Subcutaneous abdominal adipose tissue (tissue), 5 donors: ENCODE data around the gene C3orf85.
"Not testable (repeated sequence)": the region's sequence is repeated elsewhere in the genome, so short reads cannot be mapped to it uniquely, and the experiment has no call there.

ENCODE experiments used
- H3K27ac ChIP-seq: one replicate; pipeline ENCODE4 v1.7.0; 2013; ENCODE audit warnings: low read depth, mild to moderate bottlenecking, inconsistent platforms, low read length, moderate library complexity
- H3K27me3 ChIP-seq, 5 donors: one replicate each; pipeline ENCODE4 v1.7.0; 2013; ENCODE audit warnings: low read length in 5 of 5, inconsistent platforms in 1 of 5; ENCODE audit not compliant: control insufficient read depth in 5 of 5, insufficient read depth in 4 of 5
- H3K36me3 ChIP-seq, 5 donors: one replicate each; pipeline ENCODE4 v1.7.0; 2013; ENCODE audit warnings: low read length in 5 of 5; ENCODE audit not compliant: control insufficient read depth in 5 of 5, insufficient read depth in 5 of 5
- H3K4me1 ChIP-seq, 5 donors: one replicate each; pipeline ENCODE4 v1.7.0; 2013; ENCODE audit warnings: low read length in 5 of 5, mild to moderate bottlenecking in 3 of 5, moderate library complexity in 1 of 5; ENCODE audit not compliant: control insufficient read depth in 5 of 5, insufficient read depth in 5 of 5
- H3K4me3 ChIP-seq, 5 donors: one replicate each; pipeline ENCODE4 v1.7.0; 2013; ENCODE audit warnings: low read length in 5 of 5, low read depth in 1 of 5
- H3K9ac ChIP-seq, 5 donors: one replicate each; pipeline ENCODE4 v1.7.0; 2013; ENCODE audit warnings: low read length in 5 of 5, mild to moderate bottlenecking in 4 of 5, moderate library complexity in 3 of 5
- H3K9me3 ChIP-seq, 5 donors: one replicate each; pipeline ENCODE4 v1.7.0; 2013; ENCODE audit warnings: low read length in 5 of 5; ENCODE audit not compliant: control insufficient read depth in 5 of 5
- donor health status: healthy.
- donor health status: healthy.
- donor health status: healthy.
- donor health status: healthy.
- donor health status: healthy.

The C3orf85 gene

GRCh38 chr3:109116031-109116430, 20.5 kb upstream of the C3orf85 start:
- Histone ChIP-seq H3K27ac (no peak overlapping the region), H3K9me3 (no peaks in the 10 kb centered on the region), H3K4me3 (no peak overlapping the region), H3K27me3 (no peaks in the 10 kb centered on the region), H3K4me1 (no peaks in the 10 kb centered on the region), H3K36me3 (no peaks in the 10 kb centered on the region), H3K9ac (no peak overlapping the region)

GRCh38 chr3:109117939-109118338, 18.6 kb upstream of the C3orf85 start, which contains the start of gene MORC1:
Gene MORC1 (minus strand): TSS chr3:109118134. CDS start chr3:109118059, 75 bp downstream.
- Histone ChIP-seq H3K9me3 (no peaks in the 10 kb centered on the region), H3K4me3 (no peak within 1 kb of the TSS), H3K4me1 (no peaks in the 10 kb centered on the region), H3K27me3 (no peaks in the 10 kb centered on the region), H3K27ac (no peak within 1 kb of the TSS), H3K9ac (no peak within 1 kb of the TSS), H3K36me3 (no peaks in the 10 kb centered on the region)

GRCh38 chr3:109118584-109118983, 17.9 kb upstream of the C3orf85 start:
- no peaks in the 10 kb centered on the region for H3K27me3 ChIP-seq
- no peak overlapping the region for H3K27ac ChIP-seq
- no peak overlapping the region for H3K4me3 ChIP-seq
- H3K36me3 ChIP-seq = no peaks in the 10 kb centered on the region
- H3K9ac ChIP-seq = no peak overlapping the region
- H3K9me3 ChIP-seq = no peaks in the 10 kb centered on the region
- no peaks in the 10 kb centered on the region for H3K4me1 ChIP-seq

GRCh38 chr3:109122690-109123089, 13.8 kb upstream of the C3orf85 start:
- Histone ChIP-seq H3K4me3 (no peak overlapping the region), H3K9me3 (no peaks in the 10 kb centered on the region), H3K27me3 (no peaks in the 10 kb centered on the region), H3K4me1 (no peaks in the 10 kb centered on the region), H3K27ac (no peak overlapping the region), H3K36me3 (no peaks in the 10 kb centered on the region), H3K9ac (no peak overlapping the region)

- H3K4me3 ChIP-seq = no peak overlapping the region
- H3K9ac ChIP-seq = no peak overlapping the region
- no peak overlapping the region for H3K27ac ChIP-seq
- no peaks in the 10 kb centered on the region for H3K27me3 ChIP-seq
- H3K4me1 ChIP-seq = no peaks in the 10 kb centered on the region
- no peaks in the 10 kb centered on the region for H3K9me3 ChIP-seq
- H3K36me3 ChIP-seq = no peaks in the 10 kb centered on the region
These were observed 10.6 kb upstream of the C3orf85 start for GRCh38 chr3:109125902-109126301.

- Histone ChIP-seq H3K9me3 (no peaks in the 10 kb centered on the region), H3K4me3 (no peak overlapping the region), H3K36me3 (no peaks in the 10 kb centered on the region), H3K27me3 (no peaks in the 10 kb centered on the region), H3K4me1 (no peaks in the 10 kb centered on the region), H3K9ac (no peak overlapping the region), H3K27ac (no peak overlapping the region)
These were observed 9.0 kb upstream of the C3orf85 start for GRCh38 chr3:109127553-109127952.

- no peak overlapping the region for H3K9ac ChIP-seq
- no peak overlapping the region for H3K4me3 ChIP-seq
- no peaks in the 10 kb centered on the region for H3K27me3 ChIP-seq
- no peaks in the 10 kb centered on the region for H3K4me1 ChIP-seq
- H3K36me3 ChIP-seq = no peaks in the 10 kb centered on the region
- no peaks in the 10 kb centered on the region for H3K9me3 ChIP-seq
- no peak overlapping the region for H3K27ac ChIP-seq
These were observed 5.2 kb upstream of the C3orf85 start for GRCh38 chr3:109131276-109131675.

GRCh38 chr3:109132801-109133473, 3.6 kb upstream of the C3orf85 start:
- Histone ChIP-seq H3K9ac (no peak overlapping the region), H3K27me3 (no peaks in the 10 kb centered on the region), H3K4me1 (no peaks in the 10 kb centered on the region), H3K9me3 (no peaks in the 10 kb centered on the region), H3K27ac (no peak overlapping the region), H3K4me3 (no peak overlapping the region), H3K36me3 (no peaks in the 10 kb centered on the region)

GRCh38 chr3:109133474-109133816, 3.1 kb upstream of the C3orf85 start:
- not testable (repeated sequence) for H3K9ac ChIP-seq, H3K9me3 ChIP-seq, H3K36me3 ChIP-seq, H3K4me3 ChIP-seq, H3K27ac ChIP-seq, H3K27me3 ChIP-seq, H3K4me1 ChIP-seq

- H3K9me3 ChIP-seq = no peaks in the 10 kb centered on the region
- no peak overlapping the region for H3K9ac ChIP-seq
- H3K36me3 ChIP-seq = no peaks in the 10 kb centered on the region
- no peaks in the 10 kb centered on the region for H3K27me3 ChIP-seq
- H3K4me1 ChIP-seq = no peaks in the 10 kb centered on the region
- H3K27ac ChIP-seq = no peak overlapping the region
- no peak overlapping the region for H3K4me3 ChIP-seq
These were observed 1.2 kb downstream of the C3orf85 start for GRCh38 chr3:109137761-109138160.

- Histone ChIP-seq H3K4me3 (no peak overlapping the region), H3K36me3 (no peaks in the 10 kb centered on the region)
These were observed 3.8 kb downstream of the C3orf85 start for GRCh38 chr3:109140318-109140717.

More at GRCh38 chr3:109140318-109140717, 3.8 kb downstream of the C3orf85 start:
- no peaks in the 10 kb centered on the region for H3K4me1 ChIP-seq
- H3K9me3 ChIP-seq = no peaks in the 10 kb centered on the region
- no peak overlapping the region for H3K9ac ChIP-seq
- no peaks in the 10 kb centered on the region for H3K27me3 ChIP-seq
- no peak overlapping the region for H3K27ac ChIP-seq
